ENCODE data around the gene LINGO3. TPM values are rescaled to one million over a fixed set of nuclear protein-coding genes. Genes with fewer than 3 reads are reported as not detected.

Gene LINGO3
- total RNA-seq, 1 donor from 2014 or later, result 0.26 TPM

- Mint-ChIP-seq H3K27ac (no peak overlapping the region), H3K9me3 (no peaks in the 10 kb centered on the region), H3K4me1 (peaks cover 25% of the 10 kb centered on the region), H3K27me3 (no peaks in the 10 kb centered on the region), H3K36me3 (ENCODE audit: low read depth) (peaks cover 15% of the 10 kb centered on the region), H3K4me3 (peak overlapping the region; percentile 85)
- no peak for DNase-seq
- intact Hi-C loops (cut with micrococcal nuclease), result no loop called here
Measured at GRCh38 chr19:2291185-2291751, 16.7 kb downstream of the LINGO3 start.

- peak overlapping the region; percentile 85 for H3K4me3 Mint-ChIP-seq
- intact Hi-C loops (cut with micrococcal nuclease), result no loop called here
- H3K4me1 Mint-ChIP-seq, result peaks cover 25% of the 10 kb centered on the region
- H3K36me3 Mint-ChIP-seq (ENCODE audit: low read depth), result peaks cover 15% of the 10 kb centered on the region
- no peaks in the 10 kb centered on the region for H3K9me3 Mint-ChIP-seq
- peak; percentile 80 for DNase-seq
- no peaks in the 10 kb centered on the region for H3K27me3 Mint-ChIP-seq
- peak overlapping the region; percentile 65 for H3K27ac Mint-ChIP-seq
Measured at GRCh38 chr19:2290441-2291184, 17.3 kb downstream of the LINGO3 start.

GRCh38 chr19:2289714-2290435 is 18.1 kb downstream of the LINGO3 start:
- Mint-ChIP-seq H3K27ac (peak overlapping the region; percentile 90), H3K9me3 (no peaks in the 10 kb centered on the region), H3K4me3 (peak overlapping the region; percentile 85), H3K36me3 (ENCODE audit: low read depth) (peaks cover 13% of the 10 kb centered on the region), H3K4me1 (peaks cover 23% of the 10 kb centered on the region), H3K27me3 (no peaks in the 10 kb centered on the region)
- intact Hi-C loops (cut with micrococcal nuclease), result loop anchor here (5.0 kb wide), 1 partner anchor 37 kb away; the partner anchor contains the start of genes LSM7 and SPPL2B
- peak; percentile 92 for DNase-seq

- Mint-ChIP-seq H3K4me1 (peaks cover 22% of the 10 kb centered on the region), H3K27ac (peak overlapping the region; percentile 90), H3K27me3 (no peaks in the 10 kb centered on the region), H3K36me3 (ENCODE audit: low read depth) (peaks cover 12% of the 10 kb centered on the region), H3K9me3 (no peaks in the 10 kb centered on the region), H3K4me3 (peak overlapping the region; percentile 85)
- intact Hi-C loops (cut with micrococcal nuclease), result loop anchor here (5.0 kb wide), 1 partner anchor 38 kb away; the partner anchor contains the start of genes LSM7 and SPPL2B
- no peak for DNase-seq
Measured at GRCh38 chr19:2288818-2289713, 18.9 kb downstream of the LINGO3 start.

- Mint-ChIP-seq H3K4me3 (peak overlapping the region; percentile 85), H3K9me3 (no peaks in the 10 kb centered on the region), H3K4me1 (peaks cover 20% of the 10 kb centered on the region), H3K27me3 (no peaks in the 10 kb centered on the region), H3K36me3 (ENCODE audit: low read depth) (peaks cover 8% of the 10 kb centered on the region), H3K27ac (peak overlapping the region; percentile 90)
- DNase-seq, result no peak
- intact Hi-C loops (cut with micrococcal nuclease), result loop anchor here (5.0 kb wide), 1 partner anchor 39 kb away; the partner anchor contains the start of genes LSM7 and SPPL2B
Measured at GRCh38 chr19:2288338-2288817, 19.6 kb downstream of the LINGO3 start.

- peaks cover 5% of the 10 kb centered on the region for H3K36me3 Mint-ChIP-seq (ENCODE audit: low read depth)
- H3K4me1 Mint-ChIP-seq, result peaks cover 19% of the 10 kb centered on the region
- intact Hi-C loops (cut with micrococcal nuclease), result loop anchor here (5.0 kb wide), 1 partner anchor 40 kb away; the partner anchor contains the start of genes LSM7 and SPPL2B
- H3K27me3 Mint-ChIP-seq, result peaks cover under 1% of the 10 kb centered on the region
- no peak overlapping the region for H3K4me3 Mint-ChIP-seq
- H3K9me3 Mint-ChIP-seq, result no peaks in the 10 kb centered on the region
- peak overlapping the region; percentile 90 for H3K27ac Mint-ChIP-seq
- no peak for DNase-seq
Measured at GRCh38 chr19:2287585-2288337, 20.2 kb downstream of the LINGO3 start.

GRCh38 chr19:2286402-2287140 is 21.4 kb downstream of the LINGO3 start:
- Mint-ChIP-seq H3K9me3 (no peaks in the 10 kb centered on the region), H3K27me3 (peaks cover 2% of the 10 kb centered on the region), H3K27ac (no peak overlapping the region), H3K4me1 (peaks cover 26% of the 10 kb centered on the region), H3K4me3 (no peak overlapping the region), H3K36me3 (ENCODE audit: low read depth) (peaks cover 2% of the 10 kb centered on the region)
- DNase-seq, result no peak
- intact Hi-C loops (cut with micrococcal nuclease), result loop anchor here (5.0 kb wide), 1 partner anchor 41 kb away; the partner anchor contains the start of genes LSM7 and SPPL2B

GRCh38 chr19:2283835-2284507 is 24.0 kb downstream of the LINGO3 start:
- no peak overlapping the region for H3K27ac Mint-ChIP-seq
- no peaks in the 10 kb centered on the region for H3K9me3 Mint-ChIP-seq
- H3K27me3 Mint-ChIP-seq, result peaks cover 2% of the 10 kb centered on the region
- H3K4me3 Mint-ChIP-seq, result no peak overlapping the region
- peaks cover 18% of the 10 kb centered on the region for H3K4me1 Mint-ChIP-seq
- intact Hi-C loops (cut with micrococcal nuclease), result no loop called here
- H3K36me3 Mint-ChIP-seq (ENCODE audit: low read depth), result peaks cover 2% of the 10 kb centered on the region
- DNase-seq, result no peak

GRCh38 chr19:2282862-2283237 is 25.1 kb downstream of the LINGO3 start:
- intact Hi-C loops (cut with micrococcal nuclease), result no loop called here
- Mint-ChIP-seq H3K27ac (no peak overlapping the region), H3K4me1 (peaks cover 7% of the 10 kb centered on the region), H3K36me3 (ENCODE audit: low read depth) (no peaks in the 10 kb centered on the region), H3K9me3 (no peaks in the 10 kb centered on the region), H3K27me3 (peaks cover 2% of the 10 kb centered on the region), H3K4me3 (peak overlapping the region; percentile 38)
- DNase-seq, result no peak

- DNase-seq, result peak; percentile 84
- H3K9me3 Mint-ChIP-seq, result no peaks in the 10 kb centered on the region
- peaks cover 9% of the 10 kb centered on the region for H3K4me1 Mint-ChIP-seq
- H3K27ac Mint-ChIP-seq, result peak within 1 kb of the TSS; percentile 62
- peak within 1 kb of the TSS; percentile 73 for H3K4me3 Mint-ChIP-seq
- intact Hi-C loops (cut with micrococcal nuclease), result no loop called here
- H3K27me3 Mint-ChIP-seq, result peaks cover 2% of the 10 kb centered on the region
- H3K36me3 Mint-ChIP-seq (ENCODE audit: low read depth), result no peaks in the 10 kb centered on the region
Measured at GRCh38 chr19:2282062-2282861, 25.7 kb downstream of the LINGO3 start, which contains the start of gene PEAK3. Gene PEAK3 (minus strand): TSS chr19:2282175. CDS start chr19:2280931, 1,244 bp downstream.
